GM12874 (cell line): Measurements from ENCODE around the gene MAML2.

ENCODE experiments used
- CTCF ChIP-seq: IDR thresholded peaks from 2 replicates; pipeline ENCODE4 v1.5.1; 2011; ENCODE audit warnings: low read depth, mild to moderate bottlenecking, control low read depth, low read length, moderate library complexity; ENCODE audit not compliant: insufficient read depth

MAML2 gene

GRCh38 chr11:96309016-96309642, 33.9 kb downstream of the MAML2 start:
- TF ChIP-seq CTCF: no peak

- TF ChIP-seq CTCF: no peak
Observed at GRCh38 chr11:96307776-96308140, 35.2 kb downstream of the MAML2 start.

GRCh38 chr11:96306933-96307775, 35.8 kb downstream of the MAML2 start:
- TF ChIP-seq CTCF: no peak

DNA sequence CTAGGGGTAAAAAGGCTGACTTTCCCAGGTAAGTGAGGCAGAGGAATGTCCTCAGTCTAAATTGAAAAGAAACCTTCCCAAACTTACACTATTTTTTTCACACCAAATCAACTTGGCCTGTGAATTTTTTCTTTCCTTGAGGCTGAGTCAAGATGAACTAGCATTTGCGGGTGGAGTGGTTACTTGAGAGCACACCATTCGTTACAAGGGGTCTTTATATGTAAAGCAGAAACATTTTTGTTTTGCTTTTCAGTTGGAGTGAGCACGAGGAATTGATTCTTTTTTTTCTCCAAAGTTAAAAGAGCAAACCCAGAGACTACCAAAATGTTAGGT, 36.4 kb downstream of the MAML2 start:
- TF ChIP-seq CTCF: no peak

- no peak for TF ChIP-seq CTCF
Observed at GRCh38 chr11:96306071-96306470, 36.9 kb downstream of the MAML2 start.

DNA sequence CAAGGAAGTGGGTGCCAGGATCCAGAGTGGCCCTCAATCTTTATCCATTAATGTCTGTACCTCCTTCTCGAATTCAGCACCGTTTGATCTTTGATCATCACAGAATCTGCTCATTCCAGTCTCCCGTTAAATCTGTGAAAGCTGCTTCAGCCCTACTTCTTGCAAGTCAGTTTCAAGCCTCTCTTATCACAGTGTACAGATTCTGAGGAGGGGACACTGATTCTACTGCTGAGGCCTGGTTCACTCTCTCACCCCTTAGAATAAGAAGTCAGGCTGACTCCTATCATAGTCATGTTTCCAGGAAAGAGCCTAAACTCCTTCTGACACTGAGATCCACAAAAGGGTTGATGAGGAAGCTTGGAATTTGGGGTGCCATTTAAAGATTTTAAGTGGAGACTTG, 39.0 kb downstream of the MAML2 start:
- no peak for TF ChIP-seq CTCF

- TF ChIP-seq CTCF: no peak
Observed at GRCh38 chr11:96303064-96303463, 39.9 kb downstream of the MAML2 start.
